Uterus (tissue), 2 donors: ENCODE results near the gene SH3PXD2B.

Experiments used
- POLR2A ChIP-seq, 2 donors: fragments of 450-650 bp; IDR thresholded peaks; one replicate each; pipeline ENCODE4 v1.6.1; 2016; ENCODE audit warnings: antibody characterized with exemption in 2 of 2, mild to moderate bottlenecking in 1 of 2, moderate library complexity in 1 of 2
- TF ChIP-seq, protein P1 (sequence below), 4 experiments: fragments of 200-600 bp in 2 of 4; fragments of 450-650 bp in 2 of 4; sonication (generic) in 2 of 4; IDR thresholded peaks; one replicate each; pipeline ENCODE4 v1.5.1; 2016 to 2019; ENCODE audit warnings: antibody characterized with exemption in 4 of 4, mild to moderate bottlenecking in 2 of 4, moderate library complexity in 1 of 4

DNA sequence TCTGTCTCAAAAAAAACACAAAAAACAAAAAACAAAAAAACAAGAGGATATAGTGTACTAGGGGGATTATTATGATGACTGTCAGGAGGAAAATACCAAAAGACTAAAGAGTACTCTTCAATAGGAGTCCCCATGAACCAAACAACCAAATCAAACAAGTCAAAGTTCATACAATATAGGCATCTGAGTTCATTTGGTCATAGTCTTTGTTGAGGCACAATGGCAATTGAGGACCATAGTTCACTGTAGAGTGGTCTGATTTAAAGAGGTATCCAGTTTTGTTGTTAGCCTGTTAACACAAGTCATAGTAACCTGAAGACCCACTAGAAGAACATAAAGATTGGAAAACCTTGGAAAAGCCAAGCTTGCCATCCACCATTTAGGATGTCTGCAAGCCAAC is 159.5 kb downstream of the SH3PXD2B start:
- TF ChIP-seq, protein P1, sequence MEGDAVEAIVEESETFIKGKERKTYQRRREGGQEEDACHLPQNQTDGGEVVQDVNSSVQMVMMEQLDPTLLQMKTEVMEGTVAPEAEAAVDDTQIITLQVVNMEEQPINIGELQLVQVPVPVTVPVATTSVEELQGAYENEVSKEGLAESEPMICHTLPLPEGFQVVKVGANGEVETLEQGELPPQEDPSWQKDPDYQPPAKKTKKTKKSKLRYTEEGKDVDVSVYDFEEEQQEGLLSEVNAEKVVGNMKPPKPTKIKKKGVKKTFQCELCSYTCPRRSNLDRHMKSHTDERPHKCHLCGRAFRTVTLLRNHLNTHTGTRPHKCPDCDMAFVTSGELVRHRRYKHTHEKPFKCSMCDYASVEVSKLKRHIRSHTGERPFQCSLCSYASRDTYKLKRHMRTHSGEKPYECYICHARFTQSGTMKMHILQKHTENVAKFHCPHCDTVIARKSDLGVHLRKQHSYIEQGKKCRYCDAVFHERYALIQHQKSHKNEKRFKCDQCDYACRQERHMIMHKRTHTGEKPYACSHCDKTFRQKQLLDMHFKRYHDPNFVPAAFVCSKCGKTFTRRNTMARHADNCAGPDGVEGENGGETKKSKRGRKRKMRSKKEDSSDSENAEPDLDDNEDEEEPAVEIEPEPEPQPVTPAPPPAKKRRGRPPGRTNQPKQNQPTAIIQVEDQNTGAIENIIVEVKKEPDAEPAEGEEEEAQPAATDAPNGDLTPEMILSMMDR (IDR thresholded peaks at IDR 0.05), result no peak
- TF ChIP-seq POLR2A (IDR thresholded peaks at IDR 0.05), result no peak
